Measurements from ENCODE around the gene PRKAR1B.
"Not testable (repeated sequence)": the region's sequence is repeated elsewhere in the genome, so short reads cannot be mapped to it uniquely, and the experiment has no call there.

Gene PRKAR1B

DNA sequence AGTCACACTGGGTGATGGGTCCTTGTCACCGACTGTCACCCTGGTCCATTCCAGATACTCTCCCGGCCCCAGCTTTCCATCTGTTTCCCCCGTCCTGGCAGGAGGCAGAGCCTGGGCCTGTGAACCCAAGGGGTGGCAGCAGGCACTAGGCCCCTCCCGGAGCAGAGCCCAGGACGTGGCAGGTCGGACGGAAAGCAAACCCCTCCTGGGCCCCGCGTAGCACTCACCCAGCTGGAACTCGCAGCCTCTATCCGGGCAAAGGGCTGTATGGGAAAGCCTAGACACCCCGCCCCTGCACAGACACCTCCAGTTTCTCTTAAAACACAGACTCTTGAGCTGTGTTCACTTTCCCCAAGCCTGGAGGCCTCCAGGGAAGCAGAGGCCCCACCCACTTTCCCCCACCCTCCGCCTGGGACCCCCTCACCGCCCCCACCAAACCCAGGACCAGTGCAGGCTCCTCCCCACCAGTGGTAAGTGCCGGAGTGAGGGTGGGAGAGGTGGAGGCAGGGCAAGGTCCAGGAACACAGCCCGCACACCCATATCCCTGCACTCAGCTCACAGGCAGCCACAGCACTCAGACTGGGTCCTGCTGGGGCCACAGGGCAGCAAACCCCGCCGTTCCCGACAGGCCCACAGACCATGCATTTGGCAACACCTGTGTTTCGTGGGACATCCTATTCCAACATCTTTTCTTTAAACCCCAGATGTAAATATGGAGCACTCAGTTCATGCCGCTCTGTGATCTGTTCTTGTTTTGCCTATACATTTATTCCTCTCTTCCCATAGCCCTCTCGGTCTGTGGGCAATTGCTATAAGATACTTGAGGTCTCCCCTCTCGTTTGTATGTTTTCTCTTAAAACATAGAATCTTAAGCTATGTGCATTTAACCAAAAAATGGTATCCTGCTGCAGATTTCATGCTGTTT is 109.2 kb downstream of the PRKAR1B start:
- Histone ChIP-seq H3K27ac (ENCODE audit: low read length) (no peak overlapping the region), H3K27me3 (ENCODE audit: insufficient read depth, low read length) (no peaks in the 10 kb centered on the region), H3K4me3 (ENCODE audit: low read length) (no peak overlapping the region), H3K4me1 (ENCODE audit: insufficient read depth, low read length) (no peaks in the 10 kb centered on the region; the same call in 1 of the 2 replicates), H3K9ac (ENCODE audit: low read depth, low read length) (no peak overlapping the region), H3K9me3 (ENCODE audit: insufficient read depth, low read depth, low read length) (peaks cover 16% of the 10 kb centered on the region), H3K36me3 (ENCODE audit: insufficient read depth, low read depth, low read length) (peaks cover 7% of the 10 kb centered on the region; the same call in 1 of the 2 replicates)

DNA sequence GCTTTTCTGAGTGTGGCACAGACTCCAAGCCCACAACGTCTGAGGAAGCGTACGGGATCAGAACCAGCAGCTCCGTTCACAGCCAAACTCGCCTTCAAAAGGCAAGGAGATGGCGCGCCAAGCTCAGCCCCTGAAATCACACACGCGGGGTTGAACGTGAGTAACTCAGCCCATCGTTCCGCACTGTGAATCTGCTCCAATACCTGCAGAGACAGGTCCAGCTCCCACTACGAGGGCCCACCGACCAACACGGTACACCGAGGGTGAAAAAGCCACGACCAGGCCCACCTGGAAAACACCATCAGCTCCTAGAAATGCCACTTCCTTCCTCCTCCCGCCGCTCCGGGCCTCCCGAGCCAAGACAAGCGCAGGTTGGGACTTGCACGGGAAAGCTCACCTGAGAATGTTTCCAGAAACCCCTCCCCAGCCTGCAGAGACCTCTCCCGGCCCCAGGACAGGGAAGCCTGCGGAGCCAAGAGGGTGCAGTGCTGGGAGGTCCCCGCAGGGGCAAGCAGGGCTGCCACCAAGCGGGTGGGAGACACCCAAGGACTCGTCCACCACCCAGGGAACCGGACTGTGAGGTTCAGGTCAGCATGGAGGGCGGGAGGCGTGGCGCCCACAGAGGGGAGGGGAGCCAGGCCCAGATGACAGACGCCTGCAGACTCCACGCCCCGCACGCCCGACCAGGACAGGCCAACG is 113.5 kb downstream of the PRKAR1B start:
- no peaks in the 10 kb centered on the region for H3K36me3 ChIP-seq (ENCODE audit: insufficient read depth, low read depth, low read length)
- no peaks in the 10 kb centered on the region for H3K4me1 ChIP-seq (ENCODE audit: insufficient read depth, low read length)
- no peak overlapping the region for H3K4me3 ChIP-seq (ENCODE audit: low read length)
- H3K27me3 ChIP-seq (ENCODE audit: insufficient read depth, low read length), result no peaks in the 10 kb centered on the region
- no peak overlapping the region for H3K9ac ChIP-seq (ENCODE audit: low read depth, low read length)
- no peaks in the 10 kb centered on the region for H3K9me3 ChIP-seq (ENCODE audit: insufficient read depth, low read depth, low read length)
- H3K27ac ChIP-seq (ENCODE audit: low read length), result no peak overlapping the region

DNA sequence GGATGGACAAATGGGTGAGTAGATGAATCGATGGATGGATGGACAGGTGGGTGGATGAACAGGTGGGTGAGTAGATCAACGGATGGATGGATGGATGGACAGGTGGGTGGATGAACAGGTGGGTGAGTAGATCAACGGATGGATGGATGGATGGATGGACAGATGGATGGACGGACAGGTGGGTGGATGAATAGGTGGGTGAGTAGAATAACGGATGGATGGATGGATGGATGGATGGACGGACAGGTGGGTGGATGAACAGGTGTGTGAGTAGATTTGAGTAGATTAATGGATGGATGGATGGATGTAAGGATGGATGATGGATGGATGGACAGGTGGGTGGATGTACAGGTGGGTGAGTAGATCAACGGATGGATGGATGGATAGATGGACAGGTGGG is 115.2 kb downstream of the PRKAR1B start:
- H3K9me3 ChIP-seq (ENCODE audit: insufficient read depth, low read depth, low read length); H3K36me3 ChIP-seq (ENCODE audit: insufficient read depth, low read depth, low read length); H3K4me1 ChIP-seq (ENCODE audit: insufficient read depth, low read length); H3K4me3 ChIP-seq (ENCODE audit: low read length); H3K27me3 ChIP-seq (ENCODE audit: insufficient read depth, low read length); H3K27ac ChIP-seq (ENCODE audit: low read length); H3K9ac ChIP-seq (ENCODE audit: low read depth, low read length): not testable (repeated sequence)

DNA sequence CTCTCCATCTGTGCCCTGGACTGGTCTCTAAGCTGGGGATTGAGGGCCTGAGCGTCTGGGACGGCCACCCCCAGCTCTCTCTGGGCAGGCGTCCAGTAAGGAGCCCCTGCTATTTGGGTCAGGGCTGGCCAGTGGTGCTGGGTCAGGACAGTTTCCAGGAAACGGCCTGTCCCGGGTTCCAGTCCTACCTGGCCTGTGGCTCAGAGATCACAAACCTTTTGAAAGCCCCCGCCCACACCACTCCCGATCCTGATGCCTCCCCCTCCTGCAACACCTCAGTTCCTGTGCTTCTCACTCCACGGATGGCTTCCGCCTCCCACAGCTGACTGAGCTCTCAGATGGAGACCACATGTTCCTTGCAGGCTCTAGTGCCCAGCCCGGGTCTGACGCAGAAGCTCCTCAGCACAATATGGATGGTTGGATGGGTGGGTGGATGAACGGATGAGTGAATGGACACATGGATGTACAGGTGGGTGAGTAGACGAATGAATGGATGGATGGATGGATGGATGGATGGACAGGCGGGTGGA is 115.7 kb downstream of the PRKAR1B start:
- H3K27ac ChIP-seq (ENCODE audit: low read length), result no peak overlapping the region
- no peak overlapping the region for H3K4me3 ChIP-seq (ENCODE audit: low read length)
- H3K9me3 ChIP-seq (ENCODE audit: insufficient read depth, low read depth, low read length), result no peaks in the 10 kb centered on the region
- H3K9ac ChIP-seq (ENCODE audit: low read depth, low read length), result no peak overlapping the region
- H3K27me3 ChIP-seq (ENCODE audit: insufficient read depth, low read length), result no peaks in the 10 kb centered on the region
- no peaks in the 10 kb centered on the region for H3K36me3 ChIP-seq (ENCODE audit: insufficient read depth, low read depth, low read length)
- no peaks in the 10 kb centered on the region for H3K4me1 ChIP-seq (ENCODE audit: insufficient read depth, low read length)

DNA sequence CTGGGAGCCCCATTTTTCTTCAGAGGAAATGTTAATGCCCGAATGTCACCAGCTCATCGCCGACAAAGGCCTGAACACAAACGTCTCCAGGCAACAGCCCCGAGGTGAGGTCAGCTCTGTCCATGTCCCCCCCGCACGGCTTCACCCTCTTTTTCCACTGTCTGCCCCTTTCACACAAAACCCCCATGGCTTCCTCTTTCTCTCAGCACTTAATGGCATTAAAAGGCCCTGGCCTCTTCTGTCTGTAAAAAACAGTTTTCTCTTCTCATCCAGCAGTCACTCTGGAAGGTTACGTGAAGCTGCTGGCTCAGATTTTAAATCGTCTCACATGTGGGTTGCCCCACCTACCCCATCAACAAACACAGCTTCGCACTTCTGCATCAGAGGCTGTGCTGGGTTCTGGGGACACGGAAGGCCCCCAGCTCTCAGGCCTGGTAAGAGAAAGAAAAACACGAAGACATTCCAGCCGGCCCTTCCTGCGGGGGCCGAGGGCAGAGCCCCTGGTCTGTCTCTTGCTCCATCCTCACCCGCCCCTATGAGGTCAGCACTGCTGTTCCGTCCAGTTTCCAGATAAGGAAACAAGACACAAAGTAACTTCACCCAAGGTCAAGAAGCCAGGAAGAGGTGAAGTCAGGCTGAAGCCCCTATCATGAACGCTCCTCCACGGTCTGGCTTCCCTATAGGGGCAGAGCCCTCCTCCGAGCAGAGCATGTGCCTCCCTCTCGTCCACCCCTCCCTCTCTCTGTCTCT is 116.4 kb downstream of the PRKAR1B start:
- Histone ChIP-seq H3K9ac (ENCODE audit: low read depth, low read length) (no peak overlapping the region), H3K36me3 (ENCODE audit: insufficient read depth, low read depth, low read length) (peaks cover 4% of the 10 kb centered on the region), H3K4me1 (ENCODE audit: insufficient read depth, low read length) (no peaks in the 10 kb centered on the region), H3K27me3 (ENCODE audit: insufficient read depth, low read length) (no peaks in the 10 kb centered on the region), H3K4me3 (ENCODE audit: low read length) (no peak overlapping the region), H3K27ac (ENCODE audit: low read length) (no peak overlapping the region), H3K9me3 (ENCODE audit: insufficient read depth, low read depth, low read length) (no peaks in the 10 kb centered on the region)

DNA sequence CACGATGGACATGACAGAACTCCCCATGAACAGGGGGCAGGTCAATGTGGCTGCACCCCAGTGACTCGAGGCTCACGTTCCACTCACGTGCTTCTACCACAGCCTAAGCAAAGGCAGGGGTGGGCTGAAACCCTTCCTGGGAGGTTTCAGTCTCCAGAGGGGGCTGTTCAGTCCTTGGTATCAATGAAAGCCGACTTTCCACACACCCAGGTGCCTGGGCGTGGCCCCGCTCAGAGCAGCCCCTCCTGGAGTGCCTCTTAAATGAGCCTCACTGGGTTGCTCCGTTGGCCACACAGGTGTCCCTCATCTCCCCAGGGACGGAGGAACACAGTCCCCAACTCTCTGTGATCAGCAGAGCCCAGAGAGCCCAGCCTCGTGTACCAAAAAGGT is 116.9 kb downstream of the PRKAR1B start:
- H3K9me3 ChIP-seq (ENCODE audit: insufficient read depth, low read depth, low read length), result no peaks in the 10 kb centered on the region
- no peak overlapping the region for H3K9ac ChIP-seq (ENCODE audit: low read depth, low read length)
- no peaks in the 10 kb centered on the region for H3K4me1 ChIP-seq (ENCODE audit: insufficient read depth, low read length)
- H3K36me3 ChIP-seq (ENCODE audit: insufficient read depth, low read depth, low read length), result peaks cover 6% of the 10 kb centered on the region
- no peak overlapping the region for H3K4me3 ChIP-seq (ENCODE audit: low read length)
- no peak overlapping the region for H3K27ac ChIP-seq (ENCODE audit: low read length)
- H3K27me3 ChIP-seq (ENCODE audit: insufficient read depth, low read length), result no peaks in the 10 kb centered on the region

DNA sequence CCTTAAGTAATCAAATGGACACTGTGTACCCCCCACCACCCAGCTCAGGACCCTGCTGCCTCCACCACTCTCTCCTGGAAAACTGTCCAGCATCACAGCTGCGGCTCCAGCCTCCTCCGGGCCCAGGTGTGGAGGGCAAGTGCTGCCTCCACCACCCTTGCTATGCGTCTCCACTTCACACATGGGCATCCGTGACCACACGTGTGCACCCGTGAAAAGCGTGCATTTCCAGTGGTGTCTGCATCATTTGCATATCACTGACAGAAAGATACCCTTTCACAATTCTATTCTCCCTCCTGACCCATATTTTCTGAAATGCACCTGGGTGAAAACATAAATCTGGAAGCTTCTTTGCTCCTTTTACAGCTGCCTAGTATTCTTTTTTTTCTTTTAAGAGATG is 117.7 kb downstream of the PRKAR1B start:
- Histone ChIP-seq H3K9ac (ENCODE audit: low read depth, low read length) (no peak overlapping the region), H3K36me3 (ENCODE audit: insufficient read depth, low read depth, low read length) (peaks cover 6% of the 10 kb centered on the region), H3K4me1 (ENCODE audit: insufficient read depth, low read length) (no peaks in the 10 kb centered on the region), H3K4me3 (ENCODE audit: low read length) (no peak overlapping the region), H3K27ac (ENCODE audit: low read length) (no peak overlapping the region), H3K27me3 (ENCODE audit: insufficient read depth, low read length) (no peaks in the 10 kb centered on the region), H3K9me3 (ENCODE audit: insufficient read depth, low read depth, low read length) (no peaks in the 10 kb centered on the region)

DNA sequence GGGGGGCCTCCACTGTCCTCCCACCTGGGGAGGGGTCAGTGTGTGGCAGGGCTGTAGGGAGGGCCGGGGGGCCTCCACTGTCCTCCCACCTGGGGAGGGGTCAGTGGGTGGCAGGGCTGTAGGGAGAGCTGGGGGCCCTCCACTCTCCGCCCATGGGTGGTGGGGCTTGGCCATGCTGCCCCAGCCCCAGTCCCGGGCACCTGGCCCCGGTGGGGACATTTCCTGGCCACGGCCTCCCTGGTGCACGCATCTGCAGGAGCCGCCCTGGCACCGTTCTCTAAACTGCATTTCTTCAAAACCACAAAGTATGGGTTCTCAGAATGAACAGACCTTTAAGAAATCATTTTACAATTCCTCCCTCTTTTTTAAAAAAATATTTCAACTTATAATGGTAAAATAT is 118.1 kb downstream of the PRKAR1B start:
- Histone ChIP-seq H3K4me1 (ENCODE audit: insufficient read depth, low read length) (no peaks in the 10 kb centered on the region), H3K9ac (ENCODE audit: low read depth, low read length) (no peak overlapping the region), H3K27ac (ENCODE audit: low read length) (no peak overlapping the region), H3K36me3 (ENCODE audit: insufficient read depth, low read depth, low read length) (peaks cover 6% of the 10 kb centered on the region), H3K4me3 (ENCODE audit: low read length) (no peak overlapping the region), H3K9me3 (ENCODE audit: insufficient read depth, low read depth, low read length) (no peaks in the 10 kb centered on the region), H3K27me3 (ENCODE audit: insufficient read depth, low read length) (no peaks in the 10 kb centered on the region)

DNA sequence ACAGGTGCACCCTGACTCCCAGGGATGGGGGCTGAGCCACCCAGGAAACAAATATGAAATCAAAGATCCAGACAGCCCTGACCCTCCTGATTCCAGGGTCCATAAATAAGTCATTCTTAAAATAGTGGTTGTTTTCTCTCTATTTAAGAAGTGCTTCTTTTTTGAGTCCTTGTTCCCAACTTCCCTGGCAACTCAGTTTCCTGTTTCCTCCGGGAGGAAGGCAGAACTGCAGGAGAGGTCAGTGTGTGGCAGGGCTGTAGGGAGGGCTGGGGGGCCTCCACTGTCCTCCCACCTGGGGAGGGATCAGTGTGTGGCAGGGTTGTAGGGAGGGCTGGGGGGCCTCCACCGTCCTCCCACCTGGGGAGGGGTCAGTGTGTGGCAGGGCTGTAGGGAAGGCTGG is 118.7 kb downstream of the PRKAR1B start:
- no peak overlapping the region for H3K27ac ChIP-seq (ENCODE audit: low read length)

DNA sequence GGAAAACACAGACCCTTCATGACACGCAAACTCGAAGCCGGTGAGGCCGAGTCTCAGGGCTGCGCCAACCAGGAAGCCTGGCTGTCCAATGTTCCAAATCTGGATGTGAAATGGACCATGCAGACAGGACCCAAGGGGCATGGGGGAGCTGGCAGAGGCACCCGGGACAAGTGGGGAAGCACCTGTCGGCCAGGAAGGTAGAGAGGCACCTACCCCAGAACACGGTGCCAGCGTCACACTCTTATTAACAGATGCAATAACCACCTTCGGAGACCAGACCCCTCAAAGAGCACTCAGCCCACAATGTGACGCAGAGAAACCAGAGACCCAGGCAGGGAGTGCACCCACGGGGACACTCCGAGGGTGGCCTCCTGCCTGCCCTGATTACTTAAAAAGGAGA is 119.1 kb downstream of the PRKAR1B start:
- no peak overlapping the region for H3K4me3 ChIP-seq (ENCODE audit: low read length)
- H3K27ac ChIP-seq (ENCODE audit: low read length), result no peak overlapping the region
- no peaks in the 10 kb centered on the region for H3K9me3 ChIP-seq (ENCODE audit: insufficient read depth, low read depth, low read length)

More for the DNA sequence above, 118.7 kb downstream of the PRKAR1B start:
- no peak overlapping the region for H3K9ac ChIP-seq (ENCODE audit: low read depth, low read length)
- no peaks in the 10 kb centered on the region for H3K4me1 ChIP-seq (ENCODE audit: insufficient read depth, low read length)
- H3K27me3 ChIP-seq (ENCODE audit: insufficient read depth, low read length), result no peaks in the 10 kb centered on the region
- no peaks in the 10 kb centered on the region for H3K9me3 ChIP-seq (ENCODE audit: insufficient read depth, low read depth, low read length)
- peaks cover 6% of the 10 kb centered on the region for H3K36me3 ChIP-seq (ENCODE audit: insufficient read depth, low read depth, low read length)
- H3K4me3 ChIP-seq (ENCODE audit: low read length), result no peak overlapping the region

DNA sequence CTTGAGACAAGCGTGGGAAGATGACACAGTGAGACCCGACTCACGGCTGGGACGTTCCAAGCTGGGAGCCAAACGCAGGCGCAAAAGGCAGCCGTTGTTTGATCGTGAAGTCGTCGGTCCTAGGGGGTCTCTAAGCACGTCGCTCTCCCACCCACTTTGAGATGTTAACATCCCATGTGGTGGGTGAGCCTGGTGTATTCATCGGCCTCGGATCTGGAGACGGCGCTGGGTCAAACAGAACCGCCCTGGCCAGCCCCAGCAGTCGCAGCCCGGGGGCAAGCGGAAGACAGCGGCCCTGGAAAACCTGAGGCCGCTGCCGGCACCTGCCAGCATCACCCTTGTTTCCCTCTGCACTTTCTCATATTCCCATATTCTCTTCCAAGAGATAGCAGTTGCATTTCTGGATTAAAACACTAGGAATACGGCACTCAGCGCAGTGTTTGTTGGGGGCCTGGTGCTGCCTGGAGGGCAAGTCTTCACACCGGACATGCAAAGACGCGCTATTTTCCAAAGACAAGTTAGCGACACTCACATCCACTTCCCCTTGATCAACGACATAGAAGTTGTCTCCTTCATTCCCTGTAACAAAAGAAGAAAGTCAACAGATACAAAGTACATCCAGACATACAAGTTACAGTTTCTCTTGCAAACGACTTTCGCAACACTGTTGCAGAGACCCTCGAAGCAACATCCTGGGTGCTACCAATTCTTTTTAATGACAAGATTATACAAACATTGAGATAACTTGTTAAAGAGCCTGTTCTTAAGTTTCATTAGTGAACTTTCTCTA is 121.2 kb downstream of the PRKAR1B start:
- H3K36me3 ChIP-seq (ENCODE audit: insufficient read depth, low read depth, low read length), result peaks cover 6% of the 10 kb centered on the region
- H3K9me3 ChIP-seq (ENCODE audit: insufficient read depth, low read depth, low read length), result no peaks in the 10 kb centered on the region
- H3K4me3 ChIP-seq (ENCODE audit: low read length), result no peak overlapping the region
- no peak overlapping the region for H3K27ac ChIP-seq (ENCODE audit: low read length)
- H3K27me3 ChIP-seq (ENCODE audit: insufficient read depth, low read length), result no peaks in the 10 kb centered on the region
- H3K4me1 ChIP-seq (ENCODE audit: insufficient read depth, low read length), result no peaks in the 10 kb centered on the region
- no peak overlapping the region for H3K9ac ChIP-seq (ENCODE audit: low read depth, low read length)

More for the DNA sequence above, 119.1 kb downstream of the PRKAR1B start:
- no peaks in the 10 kb centered on the region for H3K27me3 ChIP-seq (ENCODE audit: insufficient read depth, low read length)
- peaks cover 6% of the 10 kb centered on the region for H3K36me3 ChIP-seq (ENCODE audit: insufficient read depth, low read depth, low read length)
- no peak overlapping the region for H3K9ac ChIP-seq (ENCODE audit: low read depth, low read length)
- no peaks in the 10 kb centered on the region for H3K4me1 ChIP-seq (ENCODE audit: insufficient read depth, low read length)

Data from iPS-20b (cell line).